OCI-LY7 (cell line): Measurements from ENCODE around the gene DYRK4.

Experiments used
- EZH2phosphoT487 ChIP-seq: fragments of 200-600 bp; sonication (generic); IDR thresholded peaks from 2 replicates; pipeline ENCODE4 v1.6.1; 2018; ENCODE audit warnings: low read depth, borderline replicate concordance, mild to moderate bottlenecking, mixed run types, antibody characterized with exemption, low read length, moderate library complexity, mixed read lengths
- TF ChIP-seq, protein P1 (sequence below): fragments of 200-600 bp; sonication (generic); conservative IDR thresholded peaks from 2 replicates; pipeline ENCODE4 v1.5.1; 2014; ENCODE audit warnings: mild to moderate bottlenecking, antibody characterized with exemption, low read length, moderate library complexity, mixed read lengths

DNA sequence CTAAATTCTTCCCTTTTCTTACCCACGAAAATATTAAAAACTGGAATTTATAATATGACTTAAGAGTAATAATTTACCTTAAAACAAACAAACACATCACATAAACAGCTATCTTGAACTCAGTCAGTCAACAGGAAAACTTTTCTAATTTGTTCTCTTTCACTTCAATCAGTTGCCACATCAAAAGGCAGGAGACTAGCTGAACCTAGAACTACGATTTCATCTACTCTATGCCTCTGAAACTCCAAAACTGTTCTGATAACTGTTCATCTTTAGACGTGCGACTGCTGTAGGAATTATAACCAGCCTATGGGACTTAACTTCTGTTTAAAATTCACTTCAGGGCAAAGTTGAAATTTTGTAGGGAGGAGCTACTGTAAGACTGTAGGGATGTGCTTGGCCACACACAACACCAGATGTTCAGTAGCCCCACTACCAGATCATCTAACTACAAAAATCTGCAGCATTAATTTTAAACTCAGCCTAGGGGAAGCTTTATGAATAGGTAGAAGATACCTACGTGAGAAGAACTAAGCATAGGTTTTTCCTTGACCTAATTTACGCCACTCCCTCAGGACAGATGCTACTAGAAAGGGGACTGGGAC, 30.9 kb upstream of the DYRK4 start:
- TF ChIP-seq, protein P1, sequence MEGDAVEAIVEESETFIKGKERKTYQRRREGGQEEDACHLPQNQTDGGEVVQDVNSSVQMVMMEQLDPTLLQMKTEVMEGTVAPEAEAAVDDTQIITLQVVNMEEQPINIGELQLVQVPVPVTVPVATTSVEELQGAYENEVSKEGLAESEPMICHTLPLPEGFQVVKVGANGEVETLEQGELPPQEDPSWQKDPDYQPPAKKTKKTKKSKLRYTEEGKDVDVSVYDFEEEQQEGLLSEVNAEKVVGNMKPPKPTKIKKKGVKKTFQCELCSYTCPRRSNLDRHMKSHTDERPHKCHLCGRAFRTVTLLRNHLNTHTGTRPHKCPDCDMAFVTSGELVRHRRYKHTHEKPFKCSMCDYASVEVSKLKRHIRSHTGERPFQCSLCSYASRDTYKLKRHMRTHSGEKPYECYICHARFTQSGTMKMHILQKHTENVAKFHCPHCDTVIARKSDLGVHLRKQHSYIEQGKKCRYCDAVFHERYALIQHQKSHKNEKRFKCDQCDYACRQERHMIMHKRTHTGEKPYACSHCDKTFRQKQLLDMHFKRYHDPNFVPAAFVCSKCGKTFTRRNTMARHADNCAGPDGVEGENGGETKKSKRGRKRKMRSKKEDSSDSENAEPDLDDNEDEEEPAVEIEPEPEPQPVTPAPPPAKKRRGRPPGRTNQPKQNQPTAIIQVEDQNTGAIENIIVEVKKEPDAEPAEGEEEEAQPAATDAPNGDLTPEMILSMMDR, result no peak
- no peak for TF ChIP-seq EZH2phosphoT487
